GM19452 (cell line): ENCODE data around the gene ALOX12.
A peak's percentile ranks its signal among the peaks of the same experiment; 100 is the strongest.

Source experiments
- ATAC-seq: cut with Tn5 transposase; IDR thresholded peaks from one replicate; pipeline ENCODE4 v1.9.1; 2021; ENCODE audit not compliant: unreplicated experiment

ALOX12 gene

GRCh38 chr17:7002288-7003047 is 6.6 kb downstream of the ALOX12 start:
- ATAC-seq = no peak

DNA sequence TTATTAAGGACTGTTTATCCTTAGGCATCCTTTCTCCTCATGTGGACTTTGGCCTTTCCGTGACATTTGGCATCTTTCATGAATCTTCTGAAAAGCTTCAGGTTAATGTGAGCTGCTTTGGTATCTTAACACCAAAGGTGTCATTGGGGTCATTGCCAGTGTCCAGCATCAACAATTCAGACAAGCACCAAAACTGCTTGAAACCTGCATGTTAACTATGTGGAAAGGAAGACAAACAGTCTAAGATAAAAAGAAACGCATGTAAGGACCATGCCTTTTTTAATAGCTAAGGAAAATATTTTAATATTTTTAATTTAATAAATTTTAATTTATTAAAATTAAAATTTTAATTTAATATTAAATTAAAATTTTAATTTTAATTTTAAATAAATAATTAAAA is 7.9 kb downstream of the ALOX12 start:
- no peak for ATAC-seq

DNA sequence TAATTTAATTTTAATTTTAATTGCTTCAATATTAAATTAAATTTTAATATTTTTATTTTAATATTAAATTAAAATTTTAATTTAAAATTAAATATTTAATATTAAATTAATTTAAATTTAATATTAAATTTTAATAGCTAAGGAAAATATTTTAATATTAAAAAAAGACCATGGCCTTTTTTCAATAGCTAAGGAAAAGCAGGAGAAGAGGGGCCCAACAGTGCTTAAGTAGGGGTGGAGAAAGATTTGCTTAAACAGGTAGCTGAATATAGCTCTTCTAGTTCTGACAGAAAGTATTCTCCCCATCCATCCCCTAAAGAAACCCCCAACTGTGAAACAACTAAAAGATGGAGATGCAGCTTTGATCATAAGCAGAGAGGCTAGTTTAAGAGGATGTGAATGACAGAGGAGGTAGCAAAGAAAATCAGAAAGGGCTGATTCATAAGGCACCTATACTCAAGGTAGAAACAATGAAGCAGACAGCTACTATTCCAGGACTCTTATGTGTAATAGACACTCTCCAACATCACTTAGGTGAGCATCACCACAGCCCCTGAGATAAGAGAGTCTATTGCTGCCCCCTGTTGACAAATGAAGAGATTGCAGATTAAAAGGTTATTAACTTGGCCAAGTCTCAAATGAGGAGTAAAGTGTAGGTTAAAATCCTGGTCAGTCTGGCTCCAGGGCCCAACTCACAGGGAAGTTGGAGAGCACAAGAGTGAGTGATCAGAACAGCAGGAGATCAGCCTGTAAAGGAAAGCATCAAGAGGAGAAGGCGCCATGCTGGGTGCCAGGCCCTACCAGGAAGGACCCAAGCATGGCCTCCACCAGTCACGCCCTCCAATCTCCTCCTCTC is 8.8 kb downstream of the ALOX12 start:
- ATAC-seq = no peak

- ATAC-seq = no peak
Observed at GRCh38 chr17:7005716-7006115, 9.9 kb downstream of the ALOX12 start.

- ATAC-seq = no peak
Observed at GRCh38 chr17:7007143-7007542, 11.3 kb downstream of the ALOX12 start.

GRCh38 chr17:7010523-7010922 is 14.7 kb downstream of the ALOX12 start:
- ATAC-seq = no peak

- no peak for ATAC-seq
Observed at GRCh38 chr17:7011415-7011814, 15.6 kb downstream of the ALOX12 start.

DNA sequence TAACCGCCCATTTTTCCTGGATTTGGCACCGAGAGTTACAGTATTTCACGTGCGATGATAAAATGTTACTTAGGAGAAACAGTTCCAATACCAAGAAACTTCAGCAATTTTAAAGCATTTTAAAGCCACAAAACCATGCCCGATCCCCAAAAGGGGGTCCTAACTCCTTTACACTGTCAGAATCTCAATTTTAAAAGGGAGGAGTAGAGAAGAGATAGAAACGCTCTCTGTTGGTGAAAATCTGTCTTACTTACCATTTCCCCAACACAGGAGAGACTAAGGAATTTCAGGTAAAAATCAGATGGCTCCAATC is 16.0 kb downstream of the ALOX12 start:
- no peak for ATAC-seq

GRCh38 chr17:7014261-7014994 is 18.6 kb downstream of the ALOX12 start:
- ATAC-seq = peak; percentile 80

DNA sequence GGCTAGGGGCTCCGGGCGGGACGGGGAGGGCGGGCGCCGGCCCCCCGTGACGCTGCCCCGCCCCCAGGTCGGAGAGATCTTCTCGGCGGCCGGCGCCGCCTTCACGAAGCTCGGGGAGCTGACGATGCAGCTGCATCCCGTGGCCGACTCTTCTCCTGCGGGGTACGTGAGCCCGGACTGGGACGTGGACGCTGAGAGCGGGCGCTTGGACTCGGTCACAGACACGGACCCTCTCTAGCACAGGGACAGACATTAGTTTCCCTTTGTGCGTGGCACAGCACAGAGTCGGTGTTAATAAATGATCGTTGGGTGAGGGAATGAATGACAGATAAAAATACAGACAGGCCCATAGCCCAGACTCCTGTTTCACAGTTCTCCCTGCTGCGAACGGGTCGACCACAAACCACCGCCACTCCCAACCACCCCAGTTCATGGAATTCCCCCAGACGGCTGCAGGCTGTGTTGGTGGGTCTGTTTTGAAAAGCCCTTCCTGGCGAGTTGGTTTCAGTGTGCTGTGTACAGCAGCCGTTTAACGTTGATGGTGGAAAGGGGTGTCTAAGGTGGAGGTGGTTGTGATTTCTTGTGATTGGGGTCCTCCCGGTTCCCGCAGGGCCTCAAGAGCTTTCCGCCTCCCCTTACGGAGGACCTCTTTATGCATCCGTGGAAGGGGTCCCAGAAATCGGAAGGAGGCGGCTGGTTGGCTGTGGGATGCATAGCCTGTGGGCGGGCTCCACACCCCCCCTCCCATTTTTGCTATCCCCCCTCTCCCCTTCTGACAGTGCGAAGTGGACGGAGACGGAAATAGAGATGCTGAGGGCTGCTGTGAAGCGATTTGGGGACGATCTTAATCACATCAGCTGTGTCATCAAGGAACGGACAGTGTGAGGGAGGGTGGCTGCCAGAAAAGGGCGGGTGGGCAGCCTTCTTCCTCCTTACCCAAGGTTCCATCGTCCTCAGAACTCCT is 19.4 kb downstream of the ALOX12 start:
- ATAC-seq = peak; percentile 16

DNA sequence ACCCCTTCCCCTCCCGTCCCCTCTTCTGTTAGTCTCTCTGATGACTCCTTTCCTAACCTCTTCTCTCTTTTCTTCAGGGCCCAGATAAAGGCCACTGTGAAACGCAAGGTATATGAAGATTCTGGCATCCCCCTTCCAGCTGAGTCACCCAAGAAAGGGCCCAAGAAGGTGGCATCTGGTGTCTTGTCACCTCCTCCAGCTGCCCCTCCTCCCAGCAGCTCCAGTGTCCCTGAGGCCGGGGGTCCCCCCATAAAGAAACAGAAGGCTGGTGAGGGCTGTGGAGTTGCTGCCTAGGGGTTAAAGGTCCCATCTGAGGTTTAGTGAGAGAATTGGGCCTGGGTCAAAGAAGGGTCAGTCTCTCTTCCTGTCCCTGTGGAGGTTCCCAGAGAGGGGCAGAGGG is 20.6 kb downstream of the ALOX12 start:
- ATAC-seq = no peak

DNA sequence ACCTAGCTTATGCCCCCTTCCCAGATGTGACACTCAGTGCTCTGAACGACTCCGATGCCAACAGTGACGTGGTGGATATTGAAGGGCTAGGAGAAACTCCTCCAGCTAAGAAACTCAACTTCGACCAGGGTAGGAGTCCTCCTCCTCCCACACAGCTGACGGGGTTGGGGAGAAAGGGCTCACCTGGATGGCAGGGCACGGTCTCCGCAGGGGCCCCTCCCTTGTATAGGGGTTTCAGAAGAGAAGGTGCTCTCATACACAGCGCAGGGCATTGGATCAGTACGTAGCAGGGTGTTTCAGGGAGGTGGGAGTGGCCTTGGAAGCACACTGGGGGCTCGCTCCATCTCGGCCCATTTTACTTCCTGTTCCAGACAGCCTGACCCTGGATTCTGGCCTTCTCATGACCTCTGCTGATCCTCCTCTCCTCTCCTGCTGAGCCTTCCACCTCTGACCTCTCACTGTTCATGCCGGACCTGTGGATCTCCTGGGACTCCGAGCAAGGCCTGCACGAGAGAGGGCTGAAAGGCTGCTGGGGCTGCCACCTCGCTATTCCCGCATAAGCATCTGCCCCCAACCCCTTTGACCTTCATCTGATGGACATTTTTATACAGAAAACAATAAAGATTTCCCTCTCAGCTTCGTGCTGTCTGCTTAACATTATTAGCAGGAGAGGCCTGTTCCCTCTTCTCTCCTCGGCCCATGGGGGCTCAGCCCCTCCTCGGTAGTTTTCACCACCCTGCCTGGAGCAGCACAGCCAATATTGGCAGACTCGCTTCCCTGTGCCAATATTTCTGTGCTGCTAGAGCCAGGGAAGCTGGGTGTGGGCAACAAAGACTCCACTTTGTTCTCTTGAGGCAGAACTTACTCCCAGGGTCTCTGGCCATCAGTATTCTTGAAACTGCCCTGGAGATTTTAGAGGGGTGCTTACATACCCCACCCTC is 21.3 kb downstream of the ALOX12 start:
- no peak for ATAC-seq

GRCh38 chr17:7017827-7018200 is 22.0 kb downstream of the ALOX12 start:
- ATAC-seq = no peak

DNA sequence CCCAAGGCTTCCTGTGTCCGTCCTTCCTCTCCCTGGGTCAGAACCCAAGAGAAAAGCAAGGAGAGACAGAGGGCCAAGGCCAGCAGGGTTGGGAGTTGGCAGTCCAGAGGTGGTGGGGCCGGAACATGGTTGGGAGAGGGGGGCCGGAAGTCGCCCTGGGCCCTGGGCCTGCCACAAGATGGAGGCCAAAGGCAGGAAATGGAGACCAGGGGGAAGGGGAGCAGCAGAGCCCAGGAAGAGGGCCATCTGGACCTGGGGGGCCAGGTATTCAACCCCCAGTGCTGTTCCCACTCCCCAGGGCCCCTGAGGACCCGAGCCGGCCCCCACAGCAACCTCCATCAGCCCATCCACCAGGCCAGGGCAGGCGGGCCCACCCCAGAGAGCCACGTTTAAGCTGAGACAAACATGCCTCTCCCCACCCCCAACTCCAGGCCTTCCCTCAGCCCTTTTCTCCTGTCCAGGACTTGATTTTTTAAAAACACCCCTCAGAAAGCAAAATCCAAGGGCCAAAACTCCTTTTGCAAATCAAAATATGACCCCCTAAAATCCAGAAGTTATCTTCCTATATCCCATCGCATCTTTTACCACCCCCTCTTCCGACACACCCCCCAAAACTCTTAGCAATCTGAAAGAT is 22.6 kb downstream of the ALOX12 start:
- no peak for ATAC-seq

DNA sequence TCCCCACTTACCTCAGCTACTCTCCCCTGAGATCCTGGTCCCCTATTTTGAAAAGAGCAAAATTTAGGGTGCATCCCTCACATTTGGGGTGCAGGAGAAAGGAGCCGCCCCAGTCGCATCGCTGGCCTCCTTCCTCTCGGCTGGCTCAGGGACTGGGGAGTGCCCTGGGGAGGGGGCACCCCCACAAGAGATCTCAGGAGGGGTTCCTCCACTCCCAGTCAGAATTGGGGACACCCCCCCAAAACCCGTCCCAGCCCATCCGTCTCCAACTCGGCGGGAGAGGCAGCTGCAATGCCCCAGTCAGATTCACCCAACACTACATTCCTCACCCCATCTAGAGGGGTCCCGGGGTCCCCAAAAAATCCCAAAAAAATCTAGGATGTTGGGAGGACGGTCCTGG is 23.5 kb downstream of the ALOX12 start:
- ATAC-seq = no peak

DNA sequence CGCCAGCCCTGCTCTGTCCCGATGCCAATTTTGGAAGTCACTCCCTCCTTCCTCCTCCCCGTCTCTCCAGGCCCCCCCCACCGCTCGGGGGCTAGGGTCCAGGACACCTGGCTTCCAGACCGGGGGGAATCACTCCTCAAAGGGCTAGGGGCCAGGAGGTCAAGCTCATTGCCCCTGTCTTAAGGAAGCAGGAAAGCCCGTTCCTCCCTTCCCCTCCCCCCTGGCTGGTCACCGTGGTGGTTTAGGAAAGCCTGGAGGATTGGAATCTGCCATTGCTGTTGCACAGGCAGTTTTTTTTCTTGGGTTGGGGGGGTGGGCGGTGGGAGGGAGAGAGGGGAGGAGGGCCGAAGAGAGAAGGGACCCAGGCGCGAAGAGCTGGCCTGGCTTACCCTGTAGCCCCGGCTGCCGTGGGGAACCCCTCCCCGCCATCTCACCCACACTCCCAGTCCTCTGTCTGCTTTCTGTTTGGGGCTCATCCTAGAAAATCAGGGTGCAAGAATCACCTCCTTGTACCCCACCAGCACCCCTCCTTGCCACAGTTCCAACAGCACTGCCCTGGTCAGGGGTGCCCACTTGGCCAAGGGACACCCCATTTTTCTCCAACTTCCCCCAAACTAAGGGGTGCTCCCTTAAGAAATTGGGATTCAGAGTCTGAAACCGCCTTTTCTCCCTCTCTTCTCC is 24.1 kb downstream of the ALOX12 start:
- no peak for ATAC-seq

- ATAC-seq = no peak
Observed at GRCh38 chr17:7020894-7021664, 25.2 kb downstream of the ALOX12 start.
